SH-SY5Y (cell line): Measurements from ENCODE around the gene MYOC.

ENCODE experiments used
- GATA2 ChIP-seq: IDR thresholded peaks from 2 replicates; pipeline ENCODE4 v1.6.1; 2011; ENCODE audit warnings: mild to moderate bottlenecking, low read depth, low read length
- GATA3 ChIP-seq: IDR thresholded peaks from 2 replicates; pipeline ENCODE4 v1.6.1; 2011; ENCODE audit warnings: low read depth, mild to moderate bottlenecking, low read length, moderate library complexity

The MYOC gene

GRCh38 chr1:171627020-171627419 is 25.5 kb downstream of the MYOC start:
- TF ChIP-seq GATA3: no peak
- no peak for TF ChIP-seq GATA2

- TF ChIP-seq GATA2 (no peak), GATA3 (no peak)
These were observed 27.3 kb downstream of the MYOC start for GRCh38 chr1:171625225-171625624.

- TF ChIP-seq GATA2 (no peak), GATA3 (no peak)
These were observed 28.7 kb downstream of the MYOC start for GRCh38 chr1:171623651-171624331.

GRCh38 chr1:171622152-171622462 is 30.4 kb downstream of the MYOC start, which contains the start of gene MYOCOS:
MYOCOS (plus strand) TSS chr1:171622243; CDS start chr1:171623884, 1,641 bp downstream.
- no peak for TF ChIP-seq GATA3
- no peak for TF ChIP-seq GATA2

- TF ChIP-seq GATA2: no peak
- no peak for TF ChIP-seq GATA3
These were observed 35.9 kb downstream of the MYOC start for GRCh38 chr1:171616586-171616985.

GRCh38 chr1:171613282-171613681 is 39.2 kb downstream of the MYOC start:
- TF ChIP-seq GATA2 (no peak), GATA3 (no peak)

GRCh38 chr1:171611306-171611705 is 41.2 kb downstream of the MYOC start:
- no peak for TF ChIP-seq GATA2
- TF ChIP-seq GATA3: no peak

GRCh38 chr1:171610385-171610784 is 42.1 kb downstream of the MYOC start:
- TF ChIP-seq GATA2 (no peak), GATA3 (no peak)

GRCh38 chr1:171606402-171606941 is 46.0 kb downstream of the MYOC start:
- TF ChIP-seq GATA3 (no peak), GATA2 (no peak)

- TF ChIP-seq GATA3 (no peak), GATA2 (no peak)
These were observed 51.6 kb downstream of the MYOC start for GRCh38 chr1:171600862-171601261.

- TF ChIP-seq GATA2: no peak
- no peak for TF ChIP-seq GATA3
These were observed 55.3 kb downstream of the MYOC start for GRCh38 chr1:171597203-171597602.

GRCh38 chr1:171596705-171597104 is 55.8 kb downstream of the MYOC start:
- TF ChIP-seq GATA2 (no peak), GATA3 (no peak)

GRCh38 chr1:171596119-171596518 is 56.4 kb downstream of the MYOC start:
- no peak for TF ChIP-seq GATA3
- TF ChIP-seq GATA2: no peak

- TF ChIP-seq GATA2: no peak
- TF ChIP-seq GATA3: no peak
These were observed 57.2 kb downstream of the MYOC start for GRCh38 chr1:171595324-171595723.

- TF ChIP-seq GATA2 (no peak), GATA3 (no peak)
These were observed 62.5 kb downstream of the MYOC start for GRCh38 chr1:171590022-171590421.

- no peak for TF ChIP-seq GATA2
- TF ChIP-seq GATA3: no peak
These were observed 64.3 kb downstream of the MYOC start for GRCh38 chr1:171588230-171588629.

GRCh38 chr1:171585715-171586114 is 66.8 kb downstream of the MYOC start:
- TF ChIP-seq GATA2 (no peak), GATA3 (no peak)
